ENCODE measurements around the gene PLB1. TPM values are rescaled to one million over a fixed set of nuclear protein-coding genes. Genes with fewer than 3 reads are reported as not detected.

PLB1 gene
- total and polyA plus RNA-seq, 2 experiments from 2014 or later, result 0.06 to 0.21 TPM

- TF ChIP-seq ZNF462 (CRISPR knock-in tag; IDR thresholded peaks at IDR 0.05) (no peak), NANOG (IDR thresholded peaks at IDR 0.05; ENCODE audit: borderline replicate concordance) (no peak), REST (IDR thresholded peaks at IDR 0.05; ENCODE audit: unreplicated experiment) (no peak), ZNF114 (CRISPR knock-in tag; IDR thresholded peaks at IDR 0.05) (no peak), CREB1 (CRISPR knock-in tag; IDR thresholded peaks at IDR 0.05; ENCODE audit: low read depth) (no peak), EZH2phosphoT487 (IDR thresholded peaks at IDR 0.05; ENCODE audit: unreplicated experiment) (no peak), POLR2AphosphoS5 (IDR thresholded peaks at IDR 0.05; ENCODE audit: low read depth) (no peak)
These were observed 163.3 kb downstream of the PLB1 start (continued) for GRCh38 chr2:28659127-28659526.
